Hematopoietic multipotent progenitor cell treated with erythropoietin and hydrocortisone succinate and interleukin-3 and kit ligand, for 6 days (in vitro differentiated cells): ENCODE data around the gene LRRC8B.
"Not testable (repeated sequence)": the region's sequence is repeated elsewhere in the genome, so short reads cannot be mapped to it uniquely, and the experiment has no call there.

ENCODE experiments used
- DNase-seq: peaks from one replicate; pipeline ENCODE4 v3.0.0-alpha.2; 2015

Gene LRRC8B

GRCh38 chr1:89524369-89525168, at the start of gene LRRC8B:
LRRC8B (plus strand) TSS chr1:89524829; CDS start chr1:89582651, 57,822 bp downstream.
- peak; percentile 93 for DNase-seq

DNA sequence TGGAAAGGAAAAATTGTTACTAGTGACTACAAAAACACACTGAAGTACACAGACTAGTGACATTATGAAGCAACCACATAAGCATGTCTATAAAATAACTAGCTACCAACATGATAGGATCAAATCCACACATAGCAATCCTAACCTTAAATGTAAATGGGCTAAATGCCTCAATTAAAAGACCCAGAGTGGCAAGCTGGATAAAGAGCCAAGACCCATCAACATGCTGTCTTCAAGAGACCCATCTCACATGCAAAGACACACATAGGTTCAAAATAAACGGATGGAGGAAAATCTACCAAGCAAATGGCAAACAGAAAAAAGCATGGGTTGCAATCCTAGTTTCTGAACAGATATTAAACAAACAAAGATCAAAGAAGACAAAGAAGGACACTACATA, 49.4 kb upstream of the LRRC8B start:
- no peak for DNase-seq

DNA sequence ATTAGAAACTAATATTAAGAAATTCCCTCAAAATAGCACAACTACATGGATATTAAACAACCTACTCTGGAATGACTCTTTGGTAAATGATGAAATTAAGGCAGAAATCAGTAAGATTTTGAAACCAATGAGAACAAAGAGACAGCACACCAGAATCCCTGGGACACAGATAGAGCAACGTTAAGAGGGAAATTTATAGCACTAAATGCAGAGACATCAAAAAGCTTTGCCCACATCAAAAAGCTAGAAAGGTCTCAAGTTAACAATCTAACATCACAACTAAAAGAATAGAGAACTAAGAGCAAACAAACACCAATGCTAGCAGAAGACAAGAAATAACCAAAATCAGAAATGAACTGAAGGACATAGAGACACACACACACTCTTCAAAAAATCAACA, 48.6 kb upstream of the LRRC8B start:
- DNase-seq, result no peak

DNA sequence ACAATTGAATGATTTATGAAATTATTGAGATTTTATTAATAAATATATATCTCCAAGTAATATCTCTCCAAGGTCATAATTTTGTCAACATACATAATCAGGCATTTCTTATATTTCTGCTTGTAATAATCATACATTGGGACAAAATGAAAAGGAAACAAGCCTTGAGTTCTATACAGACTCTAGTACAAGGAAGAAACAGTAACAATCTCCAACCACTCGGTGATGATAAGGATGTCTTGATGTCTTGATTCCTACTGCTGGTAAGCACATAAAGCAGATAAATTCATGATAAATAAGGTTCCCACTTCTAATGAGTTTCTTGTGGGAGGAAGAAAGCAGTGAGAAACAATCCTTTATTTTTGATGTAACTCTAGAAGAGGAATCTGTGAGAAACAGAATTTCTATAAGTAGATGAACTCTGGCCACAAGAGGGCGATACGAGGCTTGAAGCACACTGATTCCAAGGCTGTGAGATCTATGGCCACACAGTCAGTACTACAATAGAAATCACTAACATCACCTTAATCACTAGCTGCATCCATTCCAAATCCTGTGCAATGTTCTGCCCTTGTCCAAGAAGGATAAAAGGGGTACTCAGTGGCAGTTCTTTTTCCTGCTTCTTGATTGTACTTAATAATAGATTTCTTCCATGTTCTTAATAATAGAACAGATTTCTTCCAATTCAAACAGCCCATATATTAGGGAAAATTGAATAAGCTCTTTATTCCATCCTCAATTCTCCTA, 41.4 kb upstream of the LRRC8B start:
- DNase-seq, result peak; percentile 94

DNA sequence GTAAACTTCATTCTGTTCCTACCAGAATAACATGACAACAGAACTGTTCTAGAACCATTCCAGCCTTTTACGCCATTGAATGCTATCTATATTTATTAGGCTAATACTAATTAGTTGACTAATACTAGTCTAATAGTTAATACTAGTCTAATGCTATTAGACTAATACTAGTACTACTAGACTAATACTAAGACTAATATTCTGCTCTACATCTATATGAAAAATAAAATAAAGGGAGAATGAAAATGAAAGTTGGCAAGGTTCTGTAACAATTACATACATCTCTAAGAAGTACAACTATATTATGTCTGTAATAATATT, 40.9 kb upstream of the LRRC8B start:
- DNase-seq, result no peak

DNA sequence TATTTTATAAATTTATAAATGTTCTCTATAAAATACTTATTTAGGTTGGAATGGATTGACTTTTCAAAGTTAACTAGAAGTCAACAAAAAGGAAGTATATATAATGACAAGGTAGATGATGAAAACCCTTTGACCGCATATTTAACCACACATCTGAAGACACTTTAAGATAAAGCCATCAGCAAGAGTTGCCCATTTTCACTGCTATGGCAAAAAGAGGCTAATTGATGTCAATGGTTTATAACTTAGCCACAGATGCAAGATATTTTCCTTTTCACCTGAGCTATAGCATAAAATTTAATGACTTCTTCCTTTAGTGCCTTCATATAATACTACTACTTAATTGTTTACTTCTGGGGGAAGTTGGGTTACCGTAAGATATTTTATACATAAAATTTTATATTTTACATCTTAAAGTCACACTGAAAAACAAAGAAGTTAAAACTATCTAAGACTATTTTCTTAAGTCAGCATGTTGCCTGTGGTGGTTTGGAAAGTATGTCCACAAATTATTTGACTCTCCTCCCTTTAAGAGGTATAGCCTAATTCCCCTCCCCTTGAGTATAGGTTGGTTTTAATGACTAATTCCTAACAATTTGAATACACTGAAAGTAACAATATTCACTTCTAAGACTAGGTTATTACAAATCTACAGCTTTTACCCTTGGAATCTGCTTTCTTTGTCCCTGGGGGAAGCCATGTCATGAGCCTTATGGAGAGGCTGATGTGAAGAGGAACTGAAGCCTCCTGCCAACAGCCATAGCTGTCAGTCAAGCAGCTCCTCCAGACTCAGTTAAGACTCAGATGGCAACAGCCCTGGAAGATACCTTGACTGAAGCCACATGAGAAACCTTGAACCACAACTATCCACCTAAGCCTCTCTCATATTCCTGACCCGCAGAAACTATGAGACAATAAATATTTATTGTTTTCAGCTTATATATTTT, 40.3 kb upstream of the LRRC8B start:
- DNase-seq, result peak; percentile 26

- no peak for DNase-seq
These were observed 36.7 kb upstream of the LRRC8B start for GRCh38 chr1:89487972-89488371.

DNA sequence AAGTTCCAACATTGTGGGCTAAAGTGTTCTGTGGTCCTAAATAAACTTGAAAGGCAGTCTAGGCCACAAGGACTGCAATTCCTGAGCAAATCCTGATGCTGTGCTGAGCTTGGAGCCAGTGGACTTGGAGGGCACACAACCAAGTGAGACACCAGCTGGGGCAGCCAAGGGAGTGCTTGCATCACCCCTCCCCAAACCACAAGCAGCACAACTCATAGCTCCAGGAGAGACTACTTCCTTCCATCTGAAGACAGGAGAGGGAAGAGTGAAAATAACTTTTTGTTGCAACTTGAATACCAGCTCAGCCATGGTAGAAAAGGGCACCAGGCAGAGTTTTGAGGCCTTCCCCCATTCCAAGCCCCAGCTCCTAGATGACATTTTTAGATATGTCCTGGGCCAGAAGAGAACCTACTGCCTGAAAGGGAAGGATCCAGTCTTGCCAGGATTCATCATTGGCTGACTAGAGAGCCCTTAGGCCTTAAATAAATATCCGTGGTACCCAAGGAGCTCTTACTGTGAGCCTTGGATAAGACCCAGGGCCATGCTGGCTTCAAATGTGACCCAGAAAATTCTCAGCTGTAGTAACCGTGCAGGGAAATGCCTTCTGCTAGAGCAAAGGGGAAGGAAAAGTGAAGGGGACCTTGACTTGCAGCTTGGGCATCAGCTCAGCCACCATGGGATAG, 35.4 kb upstream of the LRRC8B start:
- peak; percentile 23 for DNase-seq

- no peak for DNase-seq
These were observed 34.2 kb upstream of the LRRC8B start for GRCh38 chr1:89490389-89490788.

DNA sequence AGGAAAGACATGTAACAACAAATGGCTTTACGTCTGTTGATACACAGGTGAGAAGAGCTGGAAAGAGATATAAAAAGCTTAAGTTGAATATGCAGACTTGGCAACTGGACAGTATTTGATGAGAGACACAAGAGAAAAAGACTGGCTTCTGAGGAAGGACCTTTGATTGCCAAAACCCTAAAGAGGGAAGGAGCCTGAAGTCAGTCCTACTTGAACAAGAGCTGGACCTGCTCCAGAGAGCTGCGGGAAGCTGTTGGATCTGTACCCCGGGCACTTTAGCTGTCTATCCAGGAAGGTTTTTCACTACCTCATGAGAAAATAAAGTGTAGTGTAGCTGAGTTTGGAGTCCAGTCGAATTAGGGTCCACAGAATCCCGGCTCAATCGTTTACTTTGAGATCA, 25.3 kb upstream of the LRRC8B start:
- DNase-seq, result no peak

GRCh38 chr1:89502042-89502441, 22.6 kb upstream of the LRRC8B start:
- no peak for DNase-seq

- no peak for DNase-seq
These were observed 21.7 kb upstream of the LRRC8B start for GRCh38 chr1:89502895-89503294.

- DNase-seq, result no peak
These were observed 20.9 kb upstream of the LRRC8B start for GRCh38 chr1:89503690-89504089.

DNA sequence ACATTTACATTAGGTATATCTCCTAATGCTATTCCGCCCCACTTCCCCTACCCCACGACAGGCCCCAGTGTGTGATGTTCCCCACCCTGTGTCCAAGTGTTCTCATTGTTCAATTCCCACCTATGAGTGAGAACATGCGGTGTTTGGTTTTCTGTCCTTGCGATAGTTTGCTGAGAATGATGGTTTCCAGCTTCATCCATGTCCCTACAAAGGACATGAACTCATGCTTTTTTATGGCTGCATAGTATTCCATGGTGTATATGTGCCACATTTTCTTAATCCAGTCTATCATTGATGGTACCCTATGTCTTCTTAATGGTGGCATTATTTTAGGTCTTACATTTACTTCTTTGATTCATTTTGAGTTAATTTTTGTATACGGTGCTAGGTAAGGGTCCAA, 14.6 kb upstream of the LRRC8B start:
- not testable (repeated sequence) for DNase-seq

DNA sequence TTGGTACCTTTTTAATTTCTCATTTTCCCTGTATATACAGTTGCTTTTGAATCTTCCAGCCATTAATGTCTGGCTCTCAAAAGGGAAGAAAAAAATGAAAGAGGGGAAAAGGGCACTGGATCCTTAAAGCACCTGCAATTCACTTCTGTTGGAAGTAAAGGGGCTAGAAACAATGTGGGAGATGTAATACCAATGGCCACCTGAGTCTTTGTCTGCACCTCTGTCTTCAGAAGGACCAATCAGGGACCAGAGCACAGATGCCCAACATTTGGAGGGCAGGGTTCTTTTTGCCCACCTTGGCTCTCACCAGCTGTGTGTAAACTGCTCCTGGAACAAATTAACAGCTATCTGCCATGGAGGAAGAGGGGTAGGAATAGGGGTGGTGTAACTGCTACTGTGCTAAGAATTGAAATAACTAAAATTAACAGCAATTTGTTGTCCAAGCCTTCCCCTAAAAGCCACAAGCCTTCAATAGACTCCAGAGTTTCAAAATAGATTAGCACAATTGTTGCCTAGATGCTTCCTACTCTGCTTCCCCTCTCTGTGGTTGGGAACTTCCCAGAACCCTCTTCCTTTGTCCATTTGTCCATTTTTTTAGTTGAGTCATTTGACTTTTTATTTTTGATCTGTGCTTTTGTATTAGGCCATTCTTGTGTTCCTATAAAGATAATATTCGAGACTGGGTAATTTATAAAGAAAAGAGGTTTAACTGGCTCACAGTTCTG, 11.5 kb upstream of the LRRC8B start:
- DNase-seq, result no peak

GRCh38 chr1:89516055-89516454, 8.6 kb upstream of the LRRC8B start:
- DNase-seq, result no peak

- DNase-seq, result no peak
These were observed 6.4 kb upstream of the LRRC8B start for GRCh38 chr1:89518221-89518631.

GRCh38 chr1:89519779-89520358, 4.8 kb upstream of the LRRC8B start:
- DNase-seq, result peak; percentile 80

- not testable (repeated sequence) for DNase-seq
These were observed 2.7 kb upstream of the LRRC8B start for GRCh38 chr1:89521977-89522376.

- peak; percentile 78 for DNase-seq
These were observed 859 bp upstream of the LRRC8B start for GRCh38 chr1:89523572-89524368.
